ENCODE data around the gene ARL4C. TPM values are rescaled to one million over a fixed set of nuclear protein-coding genes. Genes with fewer than 3 reads are reported as not detected.

ARL4C gene
- total and polyA plus RNA-seq, 2 experiments from 2014 or later, result 7.0 to 10.0 TPM

- H3K36me3 ChIP-seq, result no peaks in the 10 kb centered on the region
- no peaks in the 10 kb centered on the region for H3K4me1 ChIP-seq (ENCODE audit: low read depth)
- H3K27ac ChIP-seq, result no peak overlapping the region
- no peak for TF ChIP-seq CTCF (IDR thresholded peaks at IDR 0.05; ENCODE audit: low read depth, low read length)
- DNase-seq (ENCODE audit: low read depth in 1 of 2, low spot score in 1 of 2), result no peak
- H3K4me3 ChIP-seq, result no peak overlapping the region
- no peaks in the 10 kb centered on the region for H3K27me3 ChIP-seq
- no peaks in the 10 kb centered on the region for H3K9me3 ChIP-seq (ENCODE audit: low read depth)
Measured at GRCh38 chr2:234521536-234521935, 24.7 kb upstream of the ARL4C start.

GRCh38 chr2:234518986-234519642 lies 22.2 kb upstream of the ARL4C start:
- TF ChIP-seq CTCF (IDR thresholded peaks at IDR 0.05; ENCODE audit: low read depth, low read length), result no peak
- no peaks in the 10 kb centered on the region for H3K36me3 ChIP-seq
- H3K27me3 ChIP-seq, result no peaks in the 10 kb centered on the region
- H3K9me3 ChIP-seq (ENCODE audit: low read depth), result no peaks in the 10 kb centered on the region
- DNase-seq (ENCODE audit: low read depth in 1 of 2, low spot score in 1 of 2), result no peak
- no peak overlapping the region for H3K4me3 ChIP-seq
- H3K4me1 ChIP-seq (ENCODE audit: low read depth), result no peaks in the 10 kb centered on the region
- no peak overlapping the region for H3K27ac ChIP-seq

DNA sequence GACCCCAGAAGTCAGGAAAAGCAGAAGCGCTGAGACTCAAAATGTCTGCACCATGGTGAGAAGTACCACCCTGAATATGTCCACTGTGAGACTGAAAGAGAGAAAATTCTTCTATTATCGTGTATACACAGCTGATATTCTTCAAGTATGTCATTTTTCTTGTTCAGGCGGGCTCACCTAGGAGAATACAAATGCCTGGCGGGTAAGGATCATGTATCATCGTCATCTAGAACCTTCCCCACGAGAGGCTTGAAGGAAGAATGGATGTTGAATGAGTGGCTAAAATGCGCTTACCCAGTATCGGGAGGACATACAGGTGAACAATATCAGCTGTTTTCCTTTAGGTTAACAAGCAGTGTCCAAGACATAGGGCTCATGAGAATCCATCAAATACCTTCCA lies 21.1 kb upstream of the ARL4C start:
- no peak for DNase-seq (ENCODE audit: low read depth in 1 of 2, low spot score in 1 of 2)
- Histone ChIP-seq H3K4me1 (ENCODE audit: low read depth) (no peaks in the 10 kb centered on the region), H3K9me3 (ENCODE audit: low read depth) (no peaks in the 10 kb centered on the region), H3K36me3 (no peaks in the 10 kb centered on the region), H3K27ac (no peak overlapping the region), H3K4me3 (no peak overlapping the region), H3K27me3 (no peaks in the 10 kb centered on the region)
- no peak for TF ChIP-seq CTCF (IDR thresholded peaks at IDR 0.05; ENCODE audit: low read depth, low read length)

DNA sequence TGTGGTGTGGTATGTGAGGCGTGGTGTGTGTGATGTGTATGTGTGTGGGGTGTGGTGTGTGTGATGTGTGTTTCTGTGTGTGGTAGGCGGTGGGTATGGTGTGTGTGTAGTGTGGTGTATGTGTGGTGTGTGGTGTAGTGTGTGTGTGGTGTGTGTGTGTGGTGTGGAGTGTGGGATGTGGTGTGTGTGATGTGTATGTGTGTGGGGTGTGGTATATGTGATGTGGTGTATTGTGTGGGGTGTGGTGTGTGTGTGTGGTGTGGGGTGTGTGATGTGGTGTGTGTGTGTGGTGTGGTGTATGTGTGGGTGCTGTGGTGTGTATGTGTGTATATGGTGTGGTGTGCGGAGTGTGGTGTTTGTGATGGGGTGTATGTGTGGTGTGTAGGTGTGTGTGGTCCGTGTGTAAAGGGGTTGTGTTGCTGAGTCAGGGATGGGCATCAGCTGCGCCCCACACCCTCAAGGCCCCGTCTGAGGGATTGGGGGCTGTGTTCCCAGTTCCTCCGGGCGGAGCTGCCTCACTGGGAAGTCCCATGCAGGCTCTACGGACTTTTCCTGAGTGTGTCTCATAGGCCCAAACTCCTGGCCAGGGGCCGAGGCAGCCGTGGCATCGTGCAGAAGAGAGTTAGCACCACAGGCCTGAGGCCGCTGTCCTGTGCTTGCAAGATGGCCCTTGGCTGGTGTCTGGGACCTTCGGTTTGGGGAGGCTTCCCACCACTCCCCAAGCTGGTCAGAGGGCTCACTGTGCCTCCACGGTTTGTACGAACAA lies 18.2 kb upstream of the ARL4C start:
- DNase-seq (ENCODE audit: low read depth in 1 of 2, low spot score in 1 of 2), result no peak
- Histone ChIP-seq H3K4me1 (ENCODE audit: low read depth) (no peaks in the 10 kb centered on the region), H3K4me3 (no peak overlapping the region), H3K27ac (no peak overlapping the region), H3K36me3 (no peaks in the 10 kb centered on the region), H3K9me3 (ENCODE audit: low read depth) (no peaks in the 10 kb centered on the region), H3K27me3 (no peaks in the 10 kb centered on the region)
- no peak for TF ChIP-seq CTCF (IDR thresholded peaks at IDR 0.05; ENCODE audit: low read depth, low read length)

- H3K36me3 ChIP-seq, result no peaks in the 10 kb centered on the region
- no peak overlapping the region for H3K4me3 ChIP-seq
- H3K27me3 ChIP-seq, result no peaks in the 10 kb centered on the region
- no peak overlapping the region for H3K27ac ChIP-seq
- no peaks in the 10 kb centered on the region for H3K9me3 ChIP-seq (ENCODE audit: low read depth)
- H3K4me1 ChIP-seq (ENCODE audit: low read depth), result no peaks in the 10 kb centered on the region
- TF ChIP-seq CTCF (IDR thresholded peaks at IDR 0.05; ENCODE audit: low read depth, low read length), result no peak
- no peak for DNase-seq (ENCODE audit: low read depth in 1 of 2, low spot score in 1 of 2)
Measured at GRCh38 chr2:234514099-234514498, 17.2 kb upstream of the ARL4C start.
